HG02610 (cell line): ENCODE measurements around the gene SOX5.

Experiments
- ATAC-seq: cut with Tn5 transposase; IDR thresholded peaks from one replicate; pipeline ENCODE4 v1.9.1; 2021; ENCODE audit warnings: mild to moderate bottlenecking, moderate library complexity; ENCODE audit not compliant: unreplicated experiment

SOX5 gene

DNA sequence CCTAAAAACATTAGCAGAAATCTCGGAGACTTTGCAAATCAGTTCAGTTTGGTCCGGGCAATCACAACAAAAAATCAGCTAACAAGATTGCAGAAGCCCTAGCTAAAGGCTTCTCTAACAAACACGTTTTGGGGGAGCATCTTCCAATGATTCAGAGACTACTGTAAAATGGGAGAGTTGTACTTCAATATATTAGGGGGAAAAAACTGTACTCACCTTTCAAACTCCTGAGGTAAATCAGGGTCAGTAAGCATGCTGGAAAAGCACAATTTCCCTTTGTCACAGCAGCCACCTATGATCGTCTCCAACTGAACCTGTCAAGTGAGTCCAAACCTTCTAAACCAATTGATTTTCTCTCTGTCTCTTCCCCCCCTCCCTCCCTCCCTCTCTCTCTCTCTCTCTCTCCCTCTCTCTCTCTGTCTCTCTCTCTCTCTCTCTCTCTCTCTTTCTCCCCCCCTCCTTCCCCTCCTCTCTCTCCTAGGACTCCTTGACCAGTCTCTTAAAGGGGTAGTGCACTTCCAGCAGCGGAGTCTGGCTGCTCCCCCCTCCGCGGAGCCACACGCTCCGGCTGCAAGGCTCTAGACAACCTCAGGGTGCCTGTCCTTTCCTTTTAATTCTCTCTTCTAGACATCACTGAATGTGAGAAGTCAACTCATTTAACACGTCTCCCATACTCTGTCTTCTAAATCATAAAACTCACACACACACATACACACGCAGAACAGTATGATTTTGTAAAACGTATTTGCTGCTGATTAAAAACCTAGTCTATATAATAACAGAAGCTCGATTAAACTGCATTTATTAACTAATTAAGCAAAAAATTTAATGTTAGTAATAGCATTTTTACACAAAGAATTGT lies at the start of gene SOX5:
TSS of gene SOX5 (minus strand) at position 323 of the 862 bp plus-strand sequence. CDS start at position 254, 69 bp downstream.
- ATAC-seq = no peak

DNA sequence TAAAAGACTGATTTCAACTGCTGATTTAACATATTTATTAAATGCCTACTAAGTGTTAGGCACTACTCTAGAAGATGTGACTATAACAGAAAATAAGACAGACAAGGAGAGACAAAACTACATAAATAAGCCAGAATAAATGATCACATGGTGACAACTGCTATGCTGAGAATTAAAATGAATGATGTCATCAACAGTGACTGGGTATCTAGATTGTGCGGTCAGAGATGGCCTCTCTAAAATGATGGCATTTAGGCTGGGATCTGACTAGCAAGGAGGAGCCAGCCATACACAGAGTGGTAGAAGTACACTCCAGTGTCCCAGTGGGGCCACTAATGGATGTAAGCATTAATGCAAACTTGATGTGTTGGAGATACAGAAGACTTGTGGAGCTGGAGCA lies 37.6 kb upstream of the SOX5 start:
- no peak for ATAC-seq

DNA sequence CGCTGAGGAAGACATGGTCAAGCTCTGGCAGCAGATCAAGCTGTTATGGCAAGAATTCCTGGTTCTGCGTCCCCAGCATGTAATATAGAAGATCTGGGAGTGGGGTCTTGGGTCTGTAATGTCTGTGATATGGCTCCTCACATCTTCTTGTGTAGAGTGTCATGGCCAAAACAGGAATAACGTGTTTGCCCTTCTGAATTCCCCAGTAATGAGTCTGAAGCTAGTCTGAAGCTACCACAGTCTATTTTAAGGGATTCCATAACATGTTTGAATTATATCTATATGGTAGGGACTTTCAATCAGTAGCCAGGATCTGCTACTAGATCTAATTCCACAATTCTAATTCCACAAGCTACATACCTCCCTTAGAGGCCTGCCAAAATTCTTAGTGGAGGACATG lies 31.4 kb upstream of the SOX5 start:
- ATAC-seq = no peak

DNA sequence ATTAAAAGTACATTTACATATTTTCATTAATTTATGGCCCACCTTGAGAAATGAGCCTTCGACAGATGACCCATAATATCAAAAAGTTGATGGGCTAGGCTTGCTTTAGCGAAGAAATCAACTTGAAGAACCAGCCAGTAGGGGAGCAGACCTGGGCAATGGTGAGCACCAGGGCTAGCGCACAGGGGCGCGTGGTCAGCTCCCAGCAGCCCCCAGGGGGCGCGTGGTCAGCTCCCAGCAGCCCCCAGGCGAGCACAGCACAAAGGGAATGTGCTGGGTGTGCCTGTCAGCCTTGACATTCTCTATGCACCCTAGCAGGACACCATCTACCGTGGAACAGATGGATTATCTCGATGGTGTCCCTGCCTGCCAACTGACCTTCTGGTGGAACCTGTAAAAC lies 15.3 kb upstream of the SOX5 start:
- no peak for ATAC-seq

DNA sequence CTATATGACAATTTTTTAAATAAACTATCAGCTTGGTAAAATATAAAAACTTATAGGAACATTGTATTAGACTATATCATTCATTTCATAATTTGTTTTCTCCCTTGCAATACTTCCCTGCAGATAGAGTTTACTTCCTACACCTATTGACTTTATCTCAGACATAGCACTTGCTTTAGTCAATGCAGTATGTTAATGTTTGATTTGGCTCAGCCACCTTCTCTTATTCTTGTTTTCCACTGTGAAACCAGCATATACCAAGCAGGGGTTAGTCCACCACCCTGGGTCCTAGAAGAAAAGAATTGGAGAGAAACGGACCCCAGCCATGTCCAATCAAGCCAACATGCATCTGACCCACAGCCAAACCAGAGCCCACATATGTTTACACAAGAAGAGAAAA lies 10.4 kb upstream of the SOX5 start:
- ATAC-seq = no peak

DNA sequence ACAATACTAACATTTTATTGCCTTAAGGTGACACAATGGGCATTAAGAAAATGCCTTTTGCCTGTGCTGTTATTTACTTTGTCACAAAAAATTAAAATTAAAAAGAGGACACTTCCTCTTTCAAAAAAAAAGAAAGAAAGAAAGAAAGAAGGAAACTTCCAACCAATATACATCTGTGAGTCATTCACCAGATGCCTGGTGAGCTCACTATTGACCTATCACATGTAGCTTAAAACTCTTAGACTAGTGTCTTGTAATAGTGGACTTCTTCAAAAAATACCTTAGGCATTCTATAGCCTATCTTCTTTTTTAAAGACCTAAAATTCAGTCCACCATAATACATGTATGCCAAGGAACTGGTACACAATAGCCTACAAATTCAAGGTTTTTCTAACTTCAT lies 4.9 kb upstream of the SOX5 start:
- no peak for ATAC-seq

DNA sequence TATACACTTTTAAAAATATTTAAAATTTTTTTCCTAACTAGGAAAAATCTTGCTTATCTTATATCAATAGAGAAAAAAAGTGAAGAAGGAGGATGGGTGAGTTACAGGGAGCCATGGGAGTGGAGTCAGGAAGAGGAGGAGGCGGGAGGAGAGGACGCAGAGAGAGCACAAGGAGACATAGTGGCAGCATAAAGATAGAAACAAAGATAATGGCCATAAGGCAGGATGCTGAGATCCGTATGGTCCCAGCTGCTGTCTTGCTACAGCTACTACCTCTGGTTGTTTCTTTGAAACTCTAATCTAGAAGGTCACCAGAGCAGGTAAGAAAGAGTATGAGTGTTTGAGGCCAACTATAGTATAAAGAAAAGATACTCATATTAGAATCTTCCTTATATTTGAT lies 2.6 kb upstream of the SOX5 start:
- ATAC-seq = no peak

DNA sequence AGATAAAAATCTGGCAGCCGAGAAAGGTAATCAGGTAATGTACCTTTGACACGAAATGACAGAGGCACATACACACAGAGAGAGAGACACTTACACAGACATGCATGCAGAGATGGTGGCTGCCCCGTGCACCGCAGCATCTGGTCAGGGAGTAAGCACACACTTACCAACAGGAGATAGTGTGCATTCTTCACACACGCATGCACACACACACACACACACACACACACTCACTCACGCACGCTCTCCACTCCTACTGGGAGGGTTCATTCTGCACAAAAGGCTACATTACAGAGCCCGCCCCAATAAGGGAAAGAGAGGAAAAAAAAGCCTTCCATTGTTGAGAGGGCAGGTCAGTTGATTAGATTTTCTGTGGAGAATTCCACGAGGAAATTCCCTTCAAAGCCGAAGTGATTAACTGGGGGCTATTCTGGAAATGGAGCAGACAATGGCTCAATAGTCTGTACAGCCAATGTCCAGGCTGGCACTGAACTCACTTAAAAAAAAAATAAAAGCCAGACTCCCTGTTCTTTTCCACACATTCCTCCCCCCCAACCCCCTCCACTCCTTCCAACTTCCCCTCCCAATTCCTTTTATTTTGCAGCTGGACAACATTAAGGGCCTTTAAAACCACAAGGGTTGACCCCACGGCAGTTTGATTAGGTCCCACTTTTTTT lies 1.4 kb upstream of the SOX5 start:
- ATAC-seq = no peak

DNA sequence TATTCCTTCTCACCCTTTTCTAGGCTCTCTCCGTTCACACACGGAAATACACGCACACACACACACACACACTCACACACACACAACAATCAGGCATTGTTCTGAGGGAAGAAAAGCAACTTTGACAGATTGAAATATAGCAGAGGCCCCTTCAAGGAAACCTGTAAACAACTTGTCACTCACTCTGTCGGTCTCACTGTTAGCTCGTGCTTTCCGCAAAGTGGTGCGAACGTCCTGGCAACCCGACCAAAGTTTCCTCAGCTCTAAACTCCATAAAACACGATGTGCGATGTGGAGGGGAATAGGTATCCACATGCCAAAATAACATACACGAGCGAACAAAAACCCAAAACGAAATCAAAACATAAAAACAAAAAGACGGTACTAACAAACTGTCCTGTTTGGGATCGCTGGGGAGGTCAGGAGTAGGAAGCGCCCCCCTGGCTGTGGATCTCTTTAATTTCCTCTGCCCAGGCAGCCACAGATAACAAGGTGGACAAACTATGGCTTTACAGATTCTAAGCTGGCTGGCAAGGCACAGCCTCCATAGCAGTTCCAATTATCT lies 822 bp upstream of the SOX5 start:
- no peak for ATAC-seq

DNA sequence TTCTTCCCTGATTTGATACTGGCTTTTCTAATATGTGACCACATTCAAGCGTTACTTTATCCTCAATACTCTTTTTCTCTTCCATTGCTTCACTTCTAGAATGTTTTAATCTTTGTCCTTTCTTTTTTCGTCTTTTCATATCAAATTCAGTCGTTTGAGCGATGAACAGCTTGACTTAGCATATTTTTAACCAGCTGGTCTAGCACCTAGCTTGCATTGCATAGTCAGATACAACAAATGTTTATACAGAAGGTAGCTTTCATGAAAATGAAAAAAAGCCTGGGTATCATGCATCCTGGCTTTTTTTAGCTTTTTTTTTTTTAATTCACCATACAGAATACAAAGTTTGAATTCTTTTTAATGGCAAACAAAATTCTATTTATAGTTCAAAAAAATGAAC lies 1.2 kb downstream of the SOX5 start:
- no peak for ATAC-seq

DNA sequence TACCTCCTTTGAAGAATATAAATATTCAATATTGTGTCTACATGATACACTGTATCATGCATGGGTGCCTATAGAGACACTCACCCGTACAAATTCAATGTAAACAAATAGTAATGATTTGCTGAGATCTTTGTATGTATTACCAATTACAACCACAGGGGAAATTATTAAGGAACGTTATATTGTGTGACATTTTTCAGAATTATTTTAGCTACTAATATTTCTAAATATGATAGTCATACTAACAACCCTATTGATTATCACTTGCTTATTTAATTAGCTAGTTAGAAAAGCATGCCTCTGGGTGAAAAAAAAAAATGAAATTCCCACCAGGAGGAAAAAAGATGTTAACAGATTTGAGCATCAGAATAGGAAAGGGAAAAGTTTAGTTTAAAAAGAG lies 2.1 kb downstream of the SOX5 start:
- no peak for ATAC-seq

DNA sequence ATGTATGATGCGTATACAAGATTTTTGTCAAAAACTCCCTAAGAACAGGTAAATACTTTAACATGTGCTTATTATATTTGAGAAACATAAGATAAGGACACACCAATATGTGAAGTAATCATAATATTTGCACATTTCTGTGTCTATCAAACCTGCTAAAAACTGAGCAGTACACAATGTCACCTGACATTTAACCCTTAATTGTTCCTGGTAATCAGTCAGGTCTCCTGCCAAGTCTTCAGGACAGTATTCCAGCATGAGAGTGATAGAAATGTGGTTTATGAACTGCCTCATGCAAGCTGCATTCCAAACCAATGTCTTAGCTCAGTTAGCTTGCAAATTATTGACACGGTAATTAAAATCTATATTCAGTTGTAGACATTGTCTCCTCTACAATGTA lies 4.2 kb downstream of the SOX5 start:
- ATAC-seq = no peak

DNA sequence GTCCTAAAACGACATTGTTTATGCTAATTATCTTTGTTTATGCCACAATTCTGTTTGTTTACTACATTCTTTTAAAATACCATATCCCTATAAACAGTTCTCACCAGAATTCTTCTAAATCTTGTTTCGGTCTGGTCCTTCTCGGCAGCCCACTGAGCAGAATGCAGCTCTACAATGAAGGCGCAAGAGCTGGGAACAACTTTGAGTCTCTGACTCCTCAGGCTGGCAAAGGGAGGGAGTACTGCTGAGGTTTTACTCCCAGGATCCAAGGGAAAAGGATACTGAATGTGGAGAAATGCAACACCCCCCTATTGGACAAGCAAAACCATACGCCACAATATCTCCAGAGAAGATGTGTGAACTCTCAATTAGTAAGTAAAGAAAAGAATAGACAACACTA lies 5.4 kb downstream of the SOX5 start:
- ATAC-seq = no peak

DNA sequence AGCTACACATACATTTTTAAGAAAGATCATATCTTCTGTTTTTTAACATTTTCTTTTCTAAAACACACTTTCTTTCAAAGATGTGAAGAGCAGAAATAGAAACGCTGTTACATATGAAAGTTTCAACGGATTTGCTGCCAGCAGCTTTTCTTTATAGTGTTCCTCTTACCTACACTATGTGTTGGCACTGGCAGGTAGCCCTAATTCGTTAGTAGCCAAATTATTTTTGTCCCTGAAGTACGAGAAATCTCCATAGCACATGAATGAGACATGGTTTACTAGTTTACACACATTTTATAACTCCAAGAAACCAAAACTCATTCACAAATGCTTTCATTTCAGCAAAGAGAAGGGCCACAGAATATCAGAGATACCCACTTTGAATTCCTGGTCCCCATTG lies 6.6 kb downstream of the SOX5 start:
- ATAC-seq = no peak

DNA sequence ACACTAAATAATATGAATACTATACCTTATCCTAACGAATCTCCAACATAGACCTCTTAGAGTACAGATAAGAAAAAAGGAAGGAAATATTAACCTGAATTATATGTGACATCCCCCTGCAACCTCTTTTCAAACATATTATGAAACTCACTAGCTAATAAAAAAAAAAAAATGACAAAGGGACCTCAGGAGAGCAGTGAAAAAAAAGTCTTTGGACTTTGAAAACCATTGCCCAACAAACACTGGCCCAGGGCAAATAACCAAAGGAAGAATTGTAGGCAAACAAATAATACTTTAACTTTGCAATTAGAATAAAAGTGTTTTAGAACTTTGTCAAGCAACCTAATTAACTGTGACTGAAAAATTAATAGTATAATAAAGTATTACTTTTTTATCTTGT lies 7.7 kb downstream of the SOX5 start:
- ATAC-seq = no peak

DNA sequence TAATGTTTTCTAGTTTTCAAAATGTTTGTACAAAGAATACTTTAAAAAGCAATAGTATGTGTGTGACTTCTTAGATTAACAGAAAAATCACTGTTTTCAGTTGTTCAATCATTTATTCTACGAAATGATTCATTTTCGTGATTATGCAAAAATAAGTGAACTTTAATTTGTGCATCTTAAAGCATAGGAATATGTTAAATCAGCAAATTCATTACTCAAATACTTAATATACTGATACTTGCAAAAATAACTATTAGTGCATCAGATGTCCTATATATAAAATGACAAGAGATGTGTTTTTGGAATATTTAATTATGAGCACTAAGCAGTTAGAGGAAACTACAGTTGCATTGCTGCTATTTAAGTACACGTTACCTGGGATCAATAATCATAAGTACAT lies 11.0 kb downstream of the SOX5 start:
- no peak for ATAC-seq

DNA sequence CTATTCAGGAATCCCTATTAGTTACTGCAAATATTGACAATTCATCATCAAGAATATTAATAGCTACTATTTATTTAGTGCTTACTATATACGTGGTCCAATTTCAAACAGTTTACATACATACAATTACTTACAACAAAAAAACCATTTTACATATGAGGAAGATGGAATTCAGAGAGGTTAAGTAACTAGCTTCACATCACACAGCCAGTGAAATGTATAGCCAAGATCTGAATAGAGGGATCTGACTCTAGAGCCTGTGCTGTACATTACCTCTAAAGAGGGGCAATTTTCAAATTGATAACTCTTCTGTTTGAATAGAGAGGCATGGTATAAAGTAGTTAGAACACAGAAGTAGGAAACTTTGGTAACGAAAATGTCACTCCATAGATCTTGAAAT lies 18.3 kb downstream of the SOX5 start:
- ATAC-seq = no peak

DNA sequence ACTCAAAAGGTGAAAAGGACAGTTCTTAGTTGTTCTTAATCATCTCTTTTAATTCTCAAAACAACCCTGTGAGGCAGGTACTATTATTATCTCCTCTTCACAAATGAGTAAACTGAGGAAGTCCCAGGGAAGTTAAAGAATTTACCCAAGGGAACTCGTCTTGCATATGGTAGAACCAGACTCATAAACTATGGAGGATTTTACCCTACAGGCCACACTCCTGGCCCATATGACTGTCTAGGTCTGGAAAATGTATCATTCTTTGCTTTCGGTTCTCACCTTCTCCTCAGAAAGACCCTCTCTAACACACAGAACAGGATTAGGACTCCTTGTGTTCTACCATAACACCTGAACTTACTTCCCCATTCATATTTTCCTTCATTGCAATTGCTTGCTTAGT lies 18.9 kb downstream of the SOX5 start:
- ATAC-seq = peak; percentile 70

DNA sequence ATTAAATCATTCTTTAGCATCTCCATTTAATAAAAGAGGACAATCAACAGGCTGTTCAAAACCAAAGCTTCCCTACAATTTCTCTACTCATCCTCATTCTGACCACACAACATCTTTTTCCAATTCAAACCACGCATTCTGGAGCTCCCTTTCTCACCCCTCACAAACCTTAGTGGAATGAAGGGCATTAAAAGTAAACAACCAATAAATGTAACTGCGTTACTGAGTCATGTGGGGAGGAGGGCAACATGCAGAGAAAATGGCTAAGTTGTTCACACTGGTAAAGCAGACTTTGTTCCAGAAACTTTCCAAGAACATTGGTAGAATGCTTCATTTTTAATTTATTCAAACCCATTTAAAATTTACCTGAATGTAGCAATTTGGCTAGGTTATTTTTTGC lies 19.6 kb downstream of the SOX5 start:
- no peak for ATAC-seq

DNA sequence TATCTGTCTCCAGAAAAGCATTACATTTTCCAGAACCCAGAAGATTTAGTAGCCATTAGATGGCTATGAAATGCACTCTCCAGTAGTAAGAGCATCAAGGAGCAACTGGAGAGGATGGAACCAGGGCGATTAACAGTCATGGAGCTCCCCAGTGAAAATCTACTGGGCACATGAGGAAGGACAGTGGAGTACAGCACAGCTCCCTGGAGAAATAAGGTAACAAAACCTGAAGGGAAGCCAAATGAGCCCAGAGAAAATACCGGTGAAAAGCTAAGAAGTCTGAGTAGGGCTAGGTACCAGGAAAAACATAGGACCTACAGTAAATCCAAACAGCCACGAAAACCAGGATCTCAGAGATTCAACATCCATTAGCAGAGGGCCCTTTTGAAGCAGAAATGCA lies 21.6 kb downstream of the SOX5 start:
- ATAC-seq = no peak

DNA sequence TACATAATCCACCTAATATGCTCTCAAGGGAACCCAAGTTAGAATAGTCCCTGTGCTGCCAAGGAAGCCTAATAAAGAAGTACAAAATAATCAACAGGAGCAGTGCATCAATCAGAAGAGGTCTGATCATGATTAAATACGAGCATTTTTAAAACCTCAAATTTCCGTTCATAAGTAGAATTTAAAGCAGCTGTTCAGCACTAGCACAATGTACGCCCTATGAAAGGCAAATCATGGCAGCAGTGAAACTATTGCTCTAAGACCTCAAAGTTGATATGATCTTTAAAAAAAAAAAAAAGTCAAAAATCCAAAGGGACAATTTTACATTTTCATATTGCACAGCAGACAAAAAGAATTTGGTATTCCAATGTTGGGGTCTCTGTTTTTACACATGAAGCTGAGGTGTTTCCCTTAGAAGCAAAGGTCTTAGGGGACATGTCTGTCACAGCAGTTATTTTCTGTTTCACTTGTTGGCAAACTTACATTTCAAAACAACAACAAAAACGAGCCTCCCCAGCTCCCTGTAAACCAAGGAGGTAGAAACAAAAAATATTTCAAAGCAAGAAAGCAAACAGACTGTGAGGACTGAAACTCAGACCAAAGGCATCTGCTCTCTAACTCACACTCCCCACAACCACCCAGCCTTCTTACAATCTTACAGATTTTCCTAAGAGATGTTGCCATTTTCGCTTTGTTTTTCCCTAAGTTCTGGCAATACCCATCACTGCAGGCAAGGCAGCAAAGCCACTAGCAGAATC lies 28.2 kb downstream of the SOX5 start:
- ATAC-seq = no peak

DNA sequence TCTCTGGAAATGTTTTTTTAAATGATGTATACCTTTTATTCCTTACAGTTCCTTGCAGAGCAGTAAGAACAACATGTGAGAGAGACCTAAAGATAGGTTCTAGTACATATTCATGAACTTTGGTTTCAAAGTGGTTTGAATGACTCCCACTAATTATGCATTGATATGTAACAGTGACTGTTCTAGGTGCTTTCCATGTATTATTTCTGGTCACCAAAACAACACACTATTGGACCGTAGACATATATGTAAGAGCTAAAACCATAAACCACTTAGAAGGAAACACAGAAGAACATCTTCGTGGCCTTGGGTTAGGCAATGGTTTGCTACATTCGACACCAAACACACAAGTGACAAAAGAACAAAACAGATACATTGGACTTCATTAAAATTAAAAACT lies 37.9 kb downstream of the SOX5 start:
- ATAC-seq = no peak
